Activated T-cell treated with anti-CD3 and anti-CD28 coated beads, Interleukin-2, amount 50 U/mL, for 24 hours (primary cell): ENCODE results near the gene OR10C1.
"Not testable (repeated sequence)": the region's sequence is repeated elsewhere in the genome, so short reads cannot be mapped to it uniquely, and the experiment has no call there.

ENCODE experiments used
- DNase-seq: peaks from one replicate; pipeline ENCODE4 v3.0.0-alpha.2; 2020
- H3K27ac Mint-ChIP-seq: 2 replicates; pipeline ENCODE4 v1.8.0; 2020; ENCODE audit warnings: mild to moderate bottlenecking, mixed read lengths
- H3K27me3 Mint-ChIP-seq: 2 replicates; pipeline ENCODE4 v1.8.0; 2020; ENCODE audit warnings: mixed read lengths
- H3K36me3 Mint-ChIP-seq: 2 replicates; pipeline ENCODE4 v1.8.0; 2020; ENCODE audit warnings: low read depth, mixed read lengths
- H3K4me1 Mint-ChIP-seq: 2 replicates; pipeline ENCODE4 v1.8.0; 2020; ENCODE audit warnings: low read depth, mixed read lengths
- H3K4me3 Mint-ChIP-seq: 2 replicates; pipeline ENCODE4 v1.8.0; 2020; ENCODE audit warnings: mild to moderate bottlenecking, moderate library complexity, mixed read lengths
- H3K9me3 Mint-ChIP-seq: 2 replicates; pipeline ENCODE4 v1.8.0; 2020; ENCODE audit warnings: mixed read lengths

The OR10C1 gene

DNA sequence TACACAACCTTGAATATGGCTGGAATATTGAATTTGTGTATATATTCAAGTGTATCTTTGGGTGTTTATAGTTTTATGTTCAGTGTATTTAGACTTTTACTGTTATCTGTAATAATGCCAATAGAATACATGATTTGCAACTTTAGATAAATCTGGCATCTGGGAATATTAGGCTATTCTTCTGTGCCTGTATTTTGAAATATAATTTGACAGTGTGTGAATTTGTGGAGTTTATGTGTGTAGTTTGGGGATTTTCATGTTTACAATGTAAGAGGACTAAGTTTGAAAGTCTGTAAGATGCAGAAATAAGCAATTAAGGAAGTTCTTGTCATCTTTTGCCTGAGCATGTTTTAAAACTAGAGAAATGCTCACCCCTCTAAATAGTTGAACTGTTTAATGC, at the start of gene OR10C1:
Gene OR10C1, plus strand, starts transcription at position 301 of the 400 bp plus-strand sequence. CDS start 710 bp downstream, outside the sequence.
- no peaks in the 10 kb centered on the region for H3K36me3 Mint-ChIP-seq
- H3K4me1 Mint-ChIP-seq = no peaks in the 10 kb centered on the region
- H3K9me3 Mint-ChIP-seq = no peaks in the 10 kb centered on the region
- no peak within 1 kb of the TSS for H3K4me3 Mint-ChIP-seq
- DNase-seq = no peak
- H3K27me3 Mint-ChIP-seq = peaks cover 62% of the 10 kb centered on the region
- no peak within 1 kb of the TSS for H3K27ac Mint-ChIP-seq

- Mint-ChIP-seq H3K36me3 (no peaks in the 10 kb centered on the region), H3K9me3 (no peaks in the 10 kb centered on the region), H3K27me3 (peaks cover 66% of the 10 kb centered on the region), H3K27ac (no peak within 1 kb of the TSS), H3K4me3 (no peak within 1 kb of the TSS), H3K4me1 (no peaks in the 10 kb centered on the region)
- no peak for DNase-seq
Measured at GRCh38 chr6:29395331-29395730, 43.8 kb upstream of the OR10C1 start, which contains the start of gene OR12D2. Gene OR12D2, plus strand, starts transcription at chr6:29395631. Its CDS starts 1,069 bp downstream, at chr6:29396700.

DNA sequence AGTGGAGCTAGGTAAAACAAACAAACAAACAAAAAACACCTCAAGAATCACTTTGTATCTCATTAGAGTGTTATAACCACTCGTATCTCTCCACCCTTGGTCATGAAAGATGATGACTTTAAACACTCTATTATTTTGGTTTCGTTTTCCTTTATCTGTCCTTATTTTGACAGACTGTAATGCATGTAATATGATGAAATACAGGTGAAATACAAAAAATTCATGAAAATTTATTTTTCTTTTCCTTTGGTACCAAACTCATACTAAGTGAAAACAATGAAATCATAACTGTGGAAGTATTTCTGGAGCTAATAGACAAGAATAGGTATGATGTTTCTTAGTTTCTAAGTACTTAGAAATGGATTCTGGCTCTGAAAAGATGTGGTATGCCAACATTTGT, 39.6 kb upstream of the OR10C1 start:
- H3K36me3 Mint-ChIP-seq = no peaks in the 10 kb centered on the region
- no peak overlapping the region for H3K27ac Mint-ChIP-seq
- H3K27me3 Mint-ChIP-seq = peaks cover 68% of the 10 kb centered on the region
- no peak overlapping the region for H3K4me3 Mint-ChIP-seq
- DNase-seq = no peak
- H3K4me1 Mint-ChIP-seq = no peaks in the 10 kb centered on the region
- no peaks in the 10 kb centered on the region for H3K9me3 Mint-ChIP-seq

GRCh38 chr6:29403801-29404200, 35.3 kb upstream of the OR10C1 start:
- H3K27me3 Mint-ChIP-seq = peaks cover 70% of the 10 kb centered on the region
- no peak for DNase-seq
- peaks cover 2% of the 10 kb centered on the region for H3K9me3 Mint-ChIP-seq
- no peak overlapping the region for H3K4me3 Mint-ChIP-seq
- H3K4me1 Mint-ChIP-seq = no peaks in the 10 kb centered on the region
- H3K27ac Mint-ChIP-seq = no peak overlapping the region
- H3K36me3 Mint-ChIP-seq = no peaks in the 10 kb centered on the region

GRCh38 chr6:29414588-29414987, 24.5 kb upstream of the OR10C1 start, which contains the start of gene OR12D1:
Gene OR12D1, plus strand, starts transcription at chr6:29414928.
- H3K27me3 Mint-ChIP-seq = peaks cover 69% of the 10 kb centered on the region
- DNase-seq = no peak
- H3K27ac Mint-ChIP-seq = no peak within 1 kb of the TSS
- H3K4me3 Mint-ChIP-seq = no peak within 1 kb of the TSS
- H3K4me1 Mint-ChIP-seq = no peaks in the 10 kb centered on the region
- peaks cover 22% of the 10 kb centered on the region for H3K9me3 Mint-ChIP-seq
- H3K36me3 Mint-ChIP-seq = no peaks in the 10 kb centered on the region

DNA sequence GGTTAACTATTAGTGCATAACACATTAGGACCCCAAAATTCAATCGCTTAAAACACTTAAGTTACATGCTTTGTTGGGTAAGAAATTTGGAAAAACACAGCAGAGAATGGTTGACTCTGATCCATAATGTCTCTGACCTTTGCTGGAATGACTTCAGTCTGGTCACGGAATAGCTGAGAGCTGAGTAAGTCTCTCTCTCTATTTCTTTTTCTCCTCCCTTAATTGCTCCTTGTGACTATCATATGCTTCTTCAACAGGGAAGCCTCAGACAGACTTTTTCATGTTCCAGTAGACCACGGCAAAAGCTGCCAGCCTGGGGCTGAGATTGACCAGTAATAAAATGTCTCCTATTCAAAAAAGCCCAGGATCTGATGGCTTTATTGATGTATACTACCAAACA, 19.6 kb upstream of the OR10C1 start:
- DNase-seq = no peak
- no peaks in the 10 kb centered on the region for H3K9me3 Mint-ChIP-seq
- no peak overlapping the region for H3K27ac Mint-ChIP-seq
- H3K36me3 Mint-ChIP-seq = no peaks in the 10 kb centered on the region
- H3K27me3 Mint-ChIP-seq = peaks cover 65% of the 10 kb centered on the region
- no peaks in the 10 kb centered on the region for H3K4me1 Mint-ChIP-seq
- no peak overlapping the region for H3K4me3 Mint-ChIP-seq

GRCh38 chr6:29424168-29424567, 14.9 kb upstream of the OR10C1 start:
- Mint-ChIP-seq H3K36me3 (no peaks in the 10 kb centered on the region), H3K27me3 (peaks cover 71% of the 10 kb centered on the region), H3K27ac (no peak overlapping the region), H3K4me3 (no peak overlapping the region), H3K4me1 (no peaks in the 10 kb centered on the region), H3K9me3 (no peaks in the 10 kb centered on the region)
- DNase-seq = no peak

DNA sequence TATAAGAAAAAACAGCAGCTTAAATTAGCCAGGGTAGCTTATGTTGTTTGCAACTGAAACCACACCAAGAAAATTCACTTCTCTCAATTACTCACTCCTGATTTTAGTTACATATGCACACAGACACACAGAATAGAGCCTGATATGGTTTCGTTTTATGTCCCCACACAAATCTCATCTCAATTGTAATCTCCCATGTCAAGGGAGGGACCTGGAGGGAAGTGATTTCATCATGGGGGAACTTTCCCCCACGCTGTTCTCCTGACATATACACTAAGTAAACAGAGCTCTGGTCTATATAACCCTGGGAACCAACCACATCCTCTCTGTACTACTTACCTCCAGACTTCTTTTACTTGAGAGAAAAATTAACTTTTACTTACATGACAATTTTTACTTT, 14.5 kb upstream of the OR10C1 start:
- no peaks in the 10 kb centered on the region for H3K9me3 Mint-ChIP-seq
- H3K4me1 Mint-ChIP-seq = no peaks in the 10 kb centered on the region
- H3K27me3 Mint-ChIP-seq = peaks cover 71% of the 10 kb centered on the region
- no peaks in the 10 kb centered on the region for H3K36me3 Mint-ChIP-seq
- no peak for DNase-seq
- H3K27ac Mint-ChIP-seq = no peak overlapping the region
- H3K4me3 Mint-ChIP-seq = no peak overlapping the region

DNA sequence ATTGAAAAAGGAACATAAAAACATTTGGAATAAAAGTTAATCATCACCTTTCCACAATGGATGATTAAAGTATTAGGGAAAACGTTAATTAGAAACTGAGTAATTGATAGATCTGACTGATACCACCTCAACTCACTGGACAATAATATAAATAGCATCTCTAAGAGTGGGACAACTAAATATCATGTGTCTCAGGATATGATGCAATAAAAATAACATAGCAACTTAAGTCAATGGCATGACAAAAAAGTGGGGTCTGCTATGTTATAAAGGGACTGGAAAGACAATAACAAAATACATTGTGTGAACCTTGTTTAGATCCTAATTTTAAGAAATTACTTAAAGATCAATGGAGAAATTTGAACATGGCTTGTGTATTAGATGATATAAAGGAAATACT, 14.0 kb upstream of the OR10C1 start:
- peaks cover 67% of the 10 kb centered on the region for H3K27me3 Mint-ChIP-seq
- H3K9me3 Mint-ChIP-seq = no peaks in the 10 kb centered on the region
- DNase-seq = no peak
- H3K4me3 Mint-ChIP-seq = no peak overlapping the region
- H3K4me1 Mint-ChIP-seq = no peaks in the 10 kb centered on the region
- no peak overlapping the region for H3K27ac Mint-ChIP-seq
- H3K36me3 Mint-ChIP-seq = no peaks in the 10 kb centered on the region

- Mint-ChIP-seq H3K36me3 (no peaks in the 10 kb centered on the region), H3K9me3 (no peaks in the 10 kb centered on the region), H3K4me1 (no peaks in the 10 kb centered on the region), H3K27ac (no peak overlapping the region), H3K4me3 (no peak overlapping the region), H3K27me3 (peaks cover 53% of the 10 kb centered on the region)
- DNase-seq = no peak
Measured at GRCh38 chr6:29426654-29427053, 12.5 kb upstream of the OR10C1 start.

DNA sequence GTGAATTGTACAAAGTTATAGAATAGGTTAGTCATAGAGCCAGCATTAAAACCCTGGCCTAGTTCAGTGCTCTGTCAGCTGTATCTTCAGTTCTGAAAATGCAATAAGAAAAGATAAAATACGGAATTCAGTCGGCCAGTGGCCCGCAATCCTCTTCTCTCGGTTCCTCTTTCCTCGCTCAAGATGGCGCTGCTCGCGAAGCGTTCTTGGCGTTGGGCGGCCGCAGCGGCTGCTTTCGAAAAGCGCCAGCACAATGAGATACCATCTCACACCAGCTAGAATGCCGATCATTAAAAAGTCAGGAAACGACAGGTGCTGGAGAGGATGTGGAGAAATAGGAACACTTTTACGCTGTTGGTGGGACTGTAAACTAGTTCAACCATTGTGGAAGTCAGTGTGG, 2.4 kb upstream of the OR10C1 start:
- H3K9me3 Mint-ChIP-seq, H3K36me3 Mint-ChIP-seq, H3K27ac Mint-ChIP-seq, DNase-seq, H3K4me1 Mint-ChIP-seq, H3K4me3 Mint-ChIP-seq: not testable (repeated sequence)
- H3K27me3 Mint-ChIP-seq = peaks cover 68% of the 10 kb centered on the region

DNA sequence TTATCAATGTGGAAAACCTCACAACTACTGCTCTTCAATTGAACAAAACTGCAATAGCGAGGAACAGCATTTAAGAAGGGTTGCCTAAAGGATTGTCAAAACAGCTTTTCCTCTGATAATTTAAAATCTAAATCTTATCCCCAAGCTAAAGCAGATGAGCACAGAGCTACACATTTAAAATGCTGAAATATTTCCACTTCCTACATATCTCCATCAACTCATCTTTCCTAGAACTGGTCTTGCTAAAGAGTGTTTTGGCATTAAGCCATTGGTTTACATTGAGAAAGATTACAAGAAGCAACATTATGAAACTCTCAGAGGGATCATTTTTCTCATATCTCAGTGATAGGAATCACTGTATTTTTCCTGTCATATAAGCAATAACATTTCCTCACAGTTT, 3.6 kb downstream of the OR10C1 start:
- Mint-ChIP-seq H3K36me3 (no peaks in the 10 kb centered on the region), H3K4me3 (no peak overlapping the region), H3K9me3 (peaks cover 3% of the 10 kb centered on the region), H3K27me3 (peaks cover 69% of the 10 kb centered on the region), H3K4me1 (no peaks in the 10 kb centered on the region), H3K27ac (no peak overlapping the region)
- no peak for DNase-seq

- H3K27me3 Mint-ChIP-seq = peaks cover 76% of the 10 kb centered on the region
- not testable (repeated sequence) for DNase-seq, H3K4me1 Mint-ChIP-seq, H3K9me3 Mint-ChIP-seq, H3K27ac Mint-ChIP-seq, H3K4me3 Mint-ChIP-seq, H3K36me3 Mint-ChIP-seq
Measured at GRCh38 chr6:29444031-29444430, 4.9 kb downstream of the OR10C1 start.

- H3K9me3 Mint-ChIP-seq = peaks cover 11% of the 10 kb centered on the region
- H3K27ac Mint-ChIP-seq = no peak overlapping the region
- H3K4me1 Mint-ChIP-seq = no peaks in the 10 kb centered on the region
- H3K4me3 Mint-ChIP-seq = no peak overlapping the region
- H3K36me3 Mint-ChIP-seq = no peaks in the 10 kb centered on the region
- peaks cover 83% of the 10 kb centered on the region for H3K27me3 Mint-ChIP-seq
- DNase-seq = no peak
Measured at GRCh38 chr6:29447670-29448069, 8.6 kb downstream of the OR10C1 start.

DNA sequence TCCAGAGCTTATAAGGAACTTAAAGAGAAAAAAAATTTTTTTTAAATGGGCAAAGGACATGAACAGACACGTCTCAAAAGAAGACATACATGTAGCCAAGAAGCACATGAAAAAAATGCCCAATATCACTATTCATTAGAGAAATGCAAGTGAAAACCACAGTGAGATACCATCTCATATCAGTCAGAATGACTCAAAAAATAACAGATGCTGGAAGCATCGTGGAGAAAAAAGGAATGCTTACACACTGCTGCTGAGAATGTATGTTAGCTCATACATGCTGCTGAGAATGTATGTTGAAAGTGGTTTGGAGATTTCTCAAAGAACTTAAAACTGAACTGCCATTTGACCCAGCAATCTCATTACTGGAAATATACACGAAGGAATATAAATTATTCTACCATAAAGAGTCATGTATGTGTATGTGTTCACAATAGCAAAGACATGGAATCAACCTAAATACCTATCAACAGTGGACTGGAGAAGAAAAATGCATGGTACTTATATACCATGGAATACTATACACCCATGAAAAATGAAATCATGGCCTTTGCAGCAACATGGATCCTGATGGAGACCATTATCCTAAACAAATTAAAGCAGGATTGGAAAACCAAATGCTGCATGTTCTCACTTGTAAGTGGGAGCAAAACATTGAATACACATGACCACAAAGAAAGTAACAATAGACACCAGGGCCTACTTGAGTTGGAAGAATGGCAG, 12.5 kb downstream of the OR10C1 start:
- Mint-ChIP-seq H3K4me1 (no peaks in the 10 kb centered on the region), H3K36me3 (no peaks in the 10 kb centered on the region), H3K27me3 (peaks cover 57% of the 10 kb centered on the region), H3K27ac (no peak overlapping the region), H3K4me3 (no peak overlapping the region), H3K9me3 (peaks cover 7% of the 10 kb centered on the region)
- DNase-seq = no peak

- Mint-ChIP-seq H3K27me3 (peaks cover 24% of the 10 kb centered on the region), H3K4me3 (no peak within 1 kb of the TSS), H3K27ac (no peak within 1 kb of the TSS)
Measured at GRCh38 chr6:29456971-29457370, 17.9 kb downstream of the OR10C1 start, which contains the start of the genes OR11A1 and OR2H1. Gene OR11A1, minus strand, starts transcription at chr6:29457071. Its CDS starts 29,430 bp downstream, at chr6:29427641. Gene OR2H1, plus strand, starts transcription at chr6:29457155. Its CDS starts 4,615 bp downstream, at chr6:29461770.

More at GRCh38 chr6:29456971-29457370, 17.9 kb downstream of the OR10C1 start, which contains the start of the genes OR11A1 and OR2H1:
- Mint-ChIP-seq H3K9me3 (no peaks in the 10 kb centered on the region), H3K4me1 (no peaks in the 10 kb centered on the region), H3K36me3 (no peaks in the 10 kb centered on the region)
- DNase-seq = no peak
